Glomerular visceral epithelial cell (primary cell): ENCODE results near the gene SSBP4.

Experiments used
- DNase-seq: peaks from one replicate; pipeline ENCODE4 v3.0.0-alpha.2; 2016; ENCODE audit errors: extremely low spot score

SSBP4 gene

GRCh38 chr19:18433015-18433691 lies 14.0 kb downstream of the SSBP4 start:
- DNase-seq, result no peak

- DNase-seq, result no peak
These were observed 14.7 kb downstream of the SSBP4 start for GRCh38 chr19:18433735-18434398.

- no peak for DNase-seq
These were observed 15.4 kb downstream of the SSBP4 start for GRCh38 chr19:18434411-18435175.

GRCh38 chr19:18435178-18435841 lies 16.1 kb downstream of the SSBP4 start:
- DNase-seq, result no peak

- no peak for DNase-seq
These were observed 16.9 kb downstream of the SSBP4 start for GRCh38 chr19:18435842-18436670.

- peak; percentile 85 for DNase-seq
These were observed 17.7 kb downstream of the SSBP4 start for GRCh38 chr19:18436671-18437490.

GRCh38 chr19:18437491-18438330 lies 18.5 kb downstream of the SSBP4 start, which contains the start of gene ISYNA1:
ISYNA1 (minus strand) TSS chr19:18438133; CDS start chr19:18437979, 154 bp downstream.
- DNase-seq, result peak; percentile 64

- no peak for DNase-seq
These were observed 19.3 kb downstream of the SSBP4 start for GRCh38 chr19:18438331-18439024.

- DNase-seq, result peak; percentile 41
These were observed 20.1 kb downstream of the SSBP4 start for GRCh38 chr19:18439025-18439909.

GRCh38 chr19:18439910-18440237 lies 20.7 kb downstream of the SSBP4 start:
- DNase-seq, result no peak

- no peak for DNase-seq
These were observed 21.2 kb downstream of the SSBP4 start for GRCh38 chr19:18440415-18440877.

GRCh38 chr19:18440936-18441803 lies 22.0 kb downstream of the SSBP4 start:
- no peak for DNase-seq

- DNase-seq, result no peak
These were observed 22.9 kb downstream of the SSBP4 start for GRCh38 chr19:18441804-18442788.

GRCh38 chr19:18442941-18443340 lies 23.7 kb downstream of the SSBP4 start:
- DNase-seq, result no peak

- DNase-seq, result no peak
These were observed 24.2 kb downstream of the SSBP4 start for GRCh38 chr19:18443406-18443805.

- DNase-seq, result no peak
These were observed 24.6 kb downstream of the SSBP4 start for GRCh38 chr19:18443831-18444230.
